IMR-90 (cell line): ENCODE measurements around the gene OR10H2. TPM values are rescaled to one million over a fixed set of nuclear protein-coding genes. Genes with fewer than 3 reads are reported as not detected.

Experiments used
- ATAC-seq: fragments of 200-7000 bp; cut with Tn5 transposase; 2 replicates; pipeline ENCODE4 v1.9.1; 2020; ENCODE audit warnings: low read depth, mild to moderate bottlenecking, moderate library complexity
- BruUV-seq: library from RNA; stranded (reverse); fragments of 400-500 nt; replicated peaks from 2 replicates; lab custom pipeline; 2021; lab: Mats Ljungman, UMichigan
- CTCF ChIA-PET: fragments of 300-600 bp; formaldehyde crosslinking; extraction: SDS; loops from one replicate; lab custom pipeline; 2021; ENCODE audit warnings: antibody characterized with exemption; lab: Yijun Ruan, JAX
- POLR2A ChIA-PET: fragments of 300-600 bp; sonication (Branson Sonifier 250); formaldehyde crosslinking; loops from one replicate; lab custom pipeline; 2022; ENCODE audit warnings: antibody characterized with exemption; ENCODE audit not compliant: unreplicated experiment; lab: Charles Lee
- DNase-seq: peaks from one replicate; pipeline ENCODE4 v3.0.0; 2013
- H2AFZ ChIP-seq: replicated peaks from 2 replicates; pipeline ENCODE3; 2013; ENCODE audit warnings: low read length, mild to moderate bottlenecking; ENCODE audit not compliant: poor library complexity
- H2AK5ac ChIP-seq: 2 replicates; pipeline ENCODE4 v1.6.1; 2013; ENCODE audit warnings: low read depth, low read length, inconsistent platforms
- H2AK9ac ChIP-seq: replicated peaks from 2 replicates; pipeline ENCODE3; 2013; ENCODE audit warnings: mild to moderate bottlenecking, low read depth, low read length, moderate library complexity; ENCODE audit not compliant: poor library complexity
- H2BK120ac ChIP-seq: 2 replicates; pipeline ENCODE4 v1.6.1; 2013; ENCODE audit warnings: low read depth, low read length, inconsistent platforms
- H2BK15ac ChIP-seq: 3 replicates; pipeline ENCODE4 v1.6.1; 2013; ENCODE audit warnings: low read depth, low read length, inconsistent platforms
- H2BK20ac ChIP-seq: 2 replicates; pipeline ENCODE4 v1.6.1; 2013; ENCODE audit warnings: low read depth, mild to moderate bottlenecking, inconsistent platforms, low read length, moderate library complexity
- H2BK5ac ChIP-seq: 2 replicates; pipeline ENCODE4 v1.6.1; 2013; ENCODE audit warnings: mild to moderate bottlenecking, low read depth, low read length, inconsistent platforms; ENCODE audit not compliant: poor library complexity, severe bottlenecking
- H3K14ac ChIP-seq: replicated peaks from 2 replicates; pipeline ENCODE4 v1.6.1; 2013; ENCODE audit warnings: low read depth, low read length, inconsistent platforms
- H3K18ac ChIP-seq: 2 replicates; pipeline ENCODE4 v1.6.1; 2013; ENCODE audit warnings: low read depth, low read length, control low read depth
- H3K23ac ChIP-seq: 2 replicates; pipeline ENCODE4 v1.6.1; 2013; ENCODE audit warnings: low read depth, low read length, inconsistent platforms
- H3K27ac ChIP-seq: 2 replicates; pipeline ENCODE4 v1.5.1; 2013; ENCODE audit warnings: mild to moderate bottlenecking, control low read depth, low read length; ENCODE audit not compliant: insufficient read depth
- H3K27me3 ChIP-seq: 2 replicates; pipeline ENCODE4 v1.6.1; 2013; ENCODE audit warnings: low read length; ENCODE audit not compliant: control insufficient read depth, insufficient read depth
- H3K36me3 ChIP-seq: 2 replicates; pipeline ENCODE4 v1.6.1; 2013; ENCODE audit warnings: low read length, mixed read lengths; ENCODE audit not compliant: control insufficient read depth, insufficient read depth
- H3K4ac ChIP-seq: 2 replicates; pipeline ENCODE4 v1.6.1; 2013; ENCODE audit warnings: low read depth, low read length, inconsistent platforms
- H3K4me1 ChIP-seq: 2 replicates; pipeline ENCODE4 v1.6.1; 2013; ENCODE audit warnings: low read length, mixed read lengths; ENCODE audit not compliant: control insufficient read depth, insufficient read depth
- H3K4me2 ChIP-seq: 2 replicates; pipeline ENCODE4 v1.6.1; 2013; ENCODE audit warnings: low read depth, mild to moderate bottlenecking, control low read depth, low read length, moderate library complexity
- H3K4me3 ChIP-seq: 2 replicates; pipeline ENCODE4 v1.5.1; 2013; ENCODE audit warnings: low read depth, mild to moderate bottlenecking, control low read depth, low read length, moderate library complexity; ENCODE audit not compliant: insufficient read depth
- H3K56ac ChIP-seq: 2 replicates; pipeline ENCODE4 v1.6.1; 2013; ENCODE audit warnings: low read length, inconsistent platforms; ENCODE audit not compliant: insufficient read depth; ENCODE audit errors: extremely low read depth
- H3K79me1 ChIP-seq, 2 experiments: 2 replicates each; pipeline ENCODE4 v1.6.1; 2013; ENCODE audit warnings: low read length in 2 of 2, inconsistent platforms in 1 of 2, low read depth in 1 of 2
- H3K9ac ChIP-seq: 2 replicates; pipeline ENCODE4 v1.6.1; 2013; ENCODE audit warnings: low read depth, low read length, control low read depth
- H3K9me1 ChIP-seq: 2 replicates; pipeline ENCODE4 v1.6.1; 2013; ENCODE audit warnings: low read length, inconsistent platforms; ENCODE audit not compliant: insufficient read depth
- H3K9me3 ChIP-seq: 2 replicates; pipeline ENCODE4 v1.6.1; 2013; ENCODE audit warnings: low read length; ENCODE audit not compliant: control insufficient read depth, insufficient read depth
- H4K20me1 ChIP-seq: 2 replicates; pipeline ENCODE4 v1.6.1; 2013; ENCODE audit warnings: low read length, inconsistent platforms; ENCODE audit not compliant: insufficient read depth
- H4K5ac ChIP-seq: 2 replicates; pipeline ENCODE4 v1.6.1; 2013; ENCODE audit warnings: mild to moderate bottlenecking, low read depth, low read length, control low read depth
- H4K8ac ChIP-seq, 2 experiments: 2 replicates each; pipeline ENCODE4 v1.6.1; 2013; ENCODE audit warnings: low read depth in 2 of 2, low read length in 2 of 2, control low read depth in 1 of 2, inconsistent platforms in 1 of 2
- H4K91ac ChIP-seq: 2 replicates; pipeline ENCODE4 v1.6.1; 2013; ENCODE audit warnings: low read depth, low read length, inconsistent platforms; ENCODE audit not compliant: insufficient read depth
- BHLHE40 ChIP-seq: fragments of 150-350 bp; IDR thresholded peaks from 2 replicates; pipeline ENCODE4 v1.6.1; 2016; ENCODE audit warnings: mild to moderate bottlenecking, low read depth, low read length
- CHD1 ChIP-seq: IDR thresholded peaks from 2 replicates; pipeline ENCODE4 v1.6.1; 2012; ENCODE audit warnings: low read depth, low read length, improper control_type of control experiment
- CTCF ChIP-seq: conservative IDR thresholded peaks from 2 replicates; pipeline ENCODE4 v1.5.1; 2012; ENCODE audit warnings: mild to moderate bottlenecking, low read depth, low read length, improper control_type of control experiment
- ELK1 ChIP-seq: fragments of 150-350 bp; IDR thresholded peaks from 2 replicates; pipeline ENCODE4 v1.6.1; 2016; ENCODE audit warnings: low read depth, mild to moderate bottlenecking, low read length, moderate library complexity, borderline replicate concordance
- MAFK ChIP-seq: IDR thresholded peaks from 2 replicates; pipeline ENCODE4 v1.6.1; 2012; ENCODE audit warnings: low read depth, low read length, improper control_type of control experiment
- MAZ ChIP-seq: IDR thresholded peaks from 2 replicates; pipeline ENCODE4 v1.6.1; 2012; ENCODE audit warnings: low read depth, mild to moderate bottlenecking, low read length, improper control_type of control experiment, moderate library complexity, borderline replicate concordance
- MXI1 ChIP-seq: IDR thresholded peaks from 2 replicates; pipeline ENCODE4 v1.6.1; 2012; ENCODE audit warnings: low read depth, mild to moderate bottlenecking, low read length, moderate library complexity, borderline replicate concordance
- NFE2L2 ChIP-seq: fragments of 150-350 bp; IDR thresholded peaks from 2 replicates; pipeline ENCODE4 v1.6.1; 2016; ENCODE audit warnings: low read depth, mild to moderate bottlenecking, low read length
- POLR2A ChIP-seq: IDR thresholded peaks from 2 replicates; pipeline ENCODE4 v1.6.1; 2012; ENCODE audit warnings: mild to moderate bottlenecking, low read depth, low read length
- RAD21 ChIP-seq: IDR thresholded peaks from 2 replicates; pipeline ENCODE4 v1.6.1; 2012; ENCODE audit warnings: low read length, improper control_type of control experiment
- RCOR1 ChIP-seq: IDR thresholded peaks from 2 replicates; pipeline ENCODE4 v1.6.1; 2012; ENCODE audit warnings: mild to moderate bottlenecking, low read length, improper control_type of control experiment; ENCODE audit not compliant: insufficient replicate concordance
- RFX5 ChIP-seq: IDR thresholded peaks from 2 replicates; pipeline ENCODE4 v1.8.0; 2012; ENCODE audit warnings: low read depth, mild to moderate bottlenecking, low read length, moderate library complexity
- USF2 ChIP-seq: fragments of 150-350 bp; IDR thresholded peaks from 2 replicates; pipeline ENCODE4 v1.6.1; 2017; ENCODE audit warnings: mild to moderate bottlenecking, antibody characterized with exemption, low read length, low read depth
- WGBS, 2 experiments: methylation state at CpG; one replicate each; pipeline versions ENCODE4 v1.1.5 to v1.1.7; 2013; ENCODE audit warnings: missing lambda C conversion rate in 2 of 2; ENCODE audit not compliant: insufficient read length in 1 of 2; ENCODE audit errors: extremely low coverage in 2 of 2; 5-methylcytosine and 5-hydroxymethylcytosine counted together
- dilution Hi-C: fragments of 300-500 bp; cut with HindIII; formaldehyde crosslinking; loops from one replicate; pipeline ENCODE4 v1.14.3; 2018; ENCODE audit warnings: low sequenced_read_pairs; ENCODE audit not compliant: unreplicated experiment
- in situ Hi-C: fragments of 300-500 bp; cut with MboI; formaldehyde crosslinking; loops from 3 replicates; pipeline ENCODE4 v1.14.3; 2019; ENCODE audit warnings: low sequenced_read_pairs, inconsistent platforms, mixed read lengths
- intact Hi-C: fragments of 100-400 bp; cut with micrococcal nuclease; formaldehyde crosslinking; loops from 2 replicates; pipeline ENCODE4 v1.10.0; 2022
- polyA plus RNA-seq, 3 experiments: library from polyadenylated mRNA; depleted of rRNA; stranded (reverse); fragments of >200 nt; gene quantifications; 2 replicates each; pipeline ENCODE4 v1.2.3, GENCODE V29; 2012; ENCODE audit warnings: low replicate concordance in 1 of 3
- total RNA-seq: library from RNA; depleted of rRNA; stranded (reverse); fragments of >200 nt; gene quantifications from 2 replicates; pipeline ENCODE4 v1.2.3, GENCODE V29; 2012

Gene OR10H2
- total and polyA plus RNA-seq, 2 of the 4 experiments (the other 2 are of a cell fraction): not detected

GRCh38 chr19:15737722-15738121 lies 9.9 kb downstream of the OR10H2 start, which contains the start of gene OR10H3:
Gene OR10H3, plus strand, starts transcription at chr19:15737985. Its CDS starts 3,408 bp downstream, at chr19:15741393.
- peaks cover 17% of the 10 kb centered on the region for H3K9me3 ChIP-seq
- DNase-seq: no peak
- H3K9ac ChIP-seq: no peak within 1 kb of the TSS
- no peak within 1 kb of the TSS for H3K56ac ChIP-seq
- H2BK20ac ChIP-seq: no peak within 1 kb of the TSS
- H4K5ac ChIP-seq: no peak within 1 kb of the TSS
- H3K27me3 ChIP-seq: no peaks in the 10 kb centered on the region
- H3K4ac ChIP-seq: no peak within 1 kb of the TSS
- no peaks in the 10 kb centered on the region for H3K9me1 ChIP-seq
- H4K91ac ChIP-seq: no peak within 1 kb of the TSS
- no peak for ATAC-seq
- dilution Hi-C loops (no loop called here), intact Hi-C loops (no loop called here), in situ Hi-C loops (no loop called here)
- H2BK15ac ChIP-seq: no peak within 1 kb of the TSS
- no peaks in the 10 kb centered on the region for H3K79me1 ChIP-seq
- TF ChIP-seq BHLHE40 (no peak), MXI1 (no peak), MAZ (no peak), ELK1 (no peak), CTCF (no peak), USF2 (no peak), RAD21 (no peak), RCOR1 (no peak), RFX5 (no peak), POLR2A (no peak), MAFK (no peak), NFE2L2 (no peak), CHD1 (no peak)
- H2AFZ ChIP-seq: no peak within 1 kb of the TSS
- no peak within 1 kb of the TSS for H2BK5ac ChIP-seq
- no peak within 1 kb of the TSS for H3K23ac ChIP-seq
- no peak within 1 kb of the TSS for H2BK120ac ChIP-seq
- H3K14ac ChIP-seq: no peak within 1 kb of the TSS
- no TSS peak for BruUV-seq
- H3K36me3 ChIP-seq: no peaks in the 10 kb centered on the region
- H3K4me2 ChIP-seq: no peak within 1 kb of the TSS
- H4K8ac ChIP-seq: no peak within 1 kb of the TSS
- no peaks in the 10 kb centered on the region for H3K4me1 ChIP-seq
- H2AK5ac ChIP-seq: no peak within 1 kb of the TSS
- POLR2A ChIA-PET: no interaction called here
- H2AK9ac ChIP-seq: no peak within 1 kb of the TSS
- H3K27ac ChIP-seq: no peak within 1 kb of the TSS
- no peak within 1 kb of the TSS for H3K18ac ChIP-seq
- H4K20me1 ChIP-seq: no peaks in the 10 kb centered on the region
- H3K4me3 ChIP-seq: no peak within 1 kb of the TSS
- WGBS, 2 experiments: no CpG with 5 or more reads among the region's 4 CpGs
- CTCF ChIA-PET: no interaction called here
